Upper lobe of right lung (tissue), 1 donor: ENCODE results near the gene SLC35F6. TPM values are rescaled to one million over a fixed set of nuclear protein-coding genes. Genes with fewer than 3 reads are reported as not detected.
A peak's percentile ranks its signal among the peaks of the same experiment; 100 is the strongest.

ENCODE experiments used
- ATAC-seq: fragments of 200-7000 bp; cut with Tn5 transposase; one replicate; pipeline ENCODE4 v1.9.1; 2020; ENCODE audit warnings: mild to moderate bottlenecking, moderate library complexity
- DNase-seq: peaks from one replicate; pipeline ENCODE4 v3.0.0-alpha.2; 2020
- H3K27ac ChIP-seq: fragments of 200-600 bp; one replicate; pipeline ENCODE4 v1.8.0; 2022
- H3K27me3 ChIP-seq: fragments of 200-600 bp; one replicate; pipeline ENCODE4 v1.8.0; 2022; ENCODE audit warnings: mild to moderate bottlenecking
- H3K36me3 ChIP-seq: fragments of 200-600 bp; one replicate; pipeline ENCODE4 v1.8.0; 2022
- H3K4me1 ChIP-seq: fragments of 200-600 bp; one replicate; pipeline ENCODE4 v1.8.0; 2022
- H3K4me3 ChIP-seq: fragments of 200-600 bp; one replicate; pipeline ENCODE4 v1.8.0; 2022; ENCODE audit warnings: mild to moderate bottlenecking
- H3K9me3 ChIP-seq: fragments of 200-600 bp; one replicate; pipeline ENCODE4 v1.8.0; 2022
- CTCF ChIP-seq: fragments of 200-600 bp; IDR thresholded peaks from one replicate; pipeline ENCODE4 v1.8.0; 2022; ENCODE audit warnings: antibody characterized with exemption
- intact Hi-C: fragments of 100-400 bp; cut with DNase I; formaldehyde crosslinking; loops from one replicate; pipeline ENCODE4 v1.11.0; 2022
- total RNA-seq: library from RNA; stranded (reverse); fragmentation: NEBNext Ultra II Directional; extraction: Animal tissue kit (Norgen Biotek cat#: 25700); gene quantifications from one replicate; pipeline ENCODE4 v1.2.1, GENCODE V29; 2021
- donor health status: DM: no; HTN: yes; CAD: no; lungs with severe emphysema.

SLC35F6 gene
- total RNA-seq, 1 donor from 2014 or later, result 42.2 TPM

DNA sequence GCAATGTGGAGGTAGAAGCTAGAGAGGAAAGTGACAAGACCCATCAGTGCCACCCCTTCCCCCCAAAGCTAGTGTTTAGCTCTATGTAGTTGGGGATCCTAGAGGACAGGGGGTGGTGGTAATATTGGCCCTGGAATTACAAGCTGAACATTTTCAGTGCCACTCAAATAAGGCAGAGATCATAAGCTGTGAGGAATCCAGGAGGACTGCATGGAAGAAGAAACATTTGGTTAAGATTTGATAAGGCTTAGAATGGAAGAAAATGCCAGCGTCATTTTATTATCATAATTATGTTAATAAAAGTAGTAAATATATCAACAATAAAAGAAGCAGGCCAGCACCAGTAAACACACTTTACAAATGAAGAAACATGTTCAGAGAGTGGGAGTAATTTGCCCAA lies 37.9 kb upstream of the SLC35F6 start:
- Histone ChIP-seq H3K4me3 (no peak overlapping the region), H3K36me3 (no peaks in the 10 kb centered on the region), H3K27ac (no peak overlapping the region), H3K9me3 (no peaks in the 10 kb centered on the region), H3K27me3 (no peaks in the 10 kb centered on the region), H3K4me1 (peaks cover 28% of the 10 kb centered on the region)
- no peak for TF ChIP-seq CTCF
- no peak for ATAC-seq
- intact Hi-C loops, result no loop called here
- no peak for DNase-seq

GRCh38 chr2:26727641-26728561 lies 36.2 kb upstream of the SLC35F6 start:
- ATAC-seq, result peak; percentile 24

GRCh38 chr2:26729311-26729710 lies 34.8 kb upstream of the SLC35F6 start:
- intact Hi-C loops, result no loop called here
- TF ChIP-seq CTCF, result no peak
- Histone ChIP-seq H3K27me3 (no peaks in the 10 kb centered on the region), H3K9me3 (no peaks in the 10 kb centered on the region), H3K4me3 (no peak overlapping the region), H3K27ac (no peak overlapping the region), H3K36me3 (no peaks in the 10 kb centered on the region), H3K4me1 (peaks cover 5% of the 10 kb centered on the region)
- no peak for DNase-seq
- no peak for ATAC-seq

More at GRCh38 chr2:26727641-26728561, 36.2 kb upstream of the SLC35F6 start:
- intact Hi-C loops, result no loop called here
- Histone ChIP-seq H3K27me3 (no peaks in the 10 kb centered on the region), H3K4me1 (peaks cover 17% of the 10 kb centered on the region), H3K4me3 (no peak overlapping the region), H3K36me3 (no peaks in the 10 kb centered on the region), H3K9me3 (no peaks in the 10 kb centered on the region), H3K27ac (no peak overlapping the region)
- peak; percentile 25 for TF ChIP-seq CTCF
- DNase-seq, result no peak

- ATAC-seq, result no peak
- intact Hi-C loops, result no loop called here
- Histone ChIP-seq H3K9me3 (no peaks in the 10 kb centered on the region), H3K4me3 (no peak overlapping the region), H3K36me3 (no peaks in the 10 kb centered on the region), H3K27ac (no peak overlapping the region), H3K27me3 (no peaks in the 10 kb centered on the region), H3K4me1 (no peaks in the 10 kb centered on the region)
- DNase-seq, result no peak
- TF ChIP-seq CTCF, result no peak
These were observed 33.3 kb upstream of the SLC35F6 start for GRCh38 chr2:26730549-26731344.

DNA sequence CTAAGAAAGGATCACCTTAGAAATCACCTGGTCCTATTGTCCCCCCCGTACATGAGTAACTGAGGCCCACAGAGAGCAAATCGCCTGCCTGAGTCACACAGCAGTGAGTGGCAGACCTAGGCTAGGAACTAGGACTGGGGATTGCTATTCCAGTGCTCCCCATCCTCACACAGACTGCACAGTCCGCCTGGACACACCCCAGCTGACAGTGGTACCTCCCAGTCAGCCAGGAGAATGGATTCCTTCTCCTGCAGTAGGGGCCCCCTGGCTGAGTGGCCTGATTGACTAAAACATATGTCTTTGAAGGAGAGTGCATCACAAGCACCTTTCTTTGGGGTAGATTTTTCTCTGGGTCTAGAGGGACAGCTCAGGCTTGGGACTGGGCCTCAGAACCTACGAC lies 32.4 kb upstream of the SLC35F6 start:
- Histone ChIP-seq H3K4me3 (no peak overlapping the region), H3K4me1 (no peaks in the 10 kb centered on the region), H3K36me3 (no peaks in the 10 kb centered on the region), H3K9me3 (no peaks in the 10 kb centered on the region), H3K27me3 (no peaks in the 10 kb centered on the region), H3K27ac (no peak overlapping the region)
- intact Hi-C loops, result no loop called here
- no peak for DNase-seq
- no peak for ATAC-seq
- no peak for TF ChIP-seq CTCF
